CD4-positive, alpha-beta T cell treated with Interferon alpha-2 for 1 hour (primary cell): ENCODE measurements around the gene TMEM168.
A peak's percentile ranks its signal among the peaks of the same experiment; 100 is the strongest.
"Not testable (repeated sequence)": the region's sequence is repeated elsewhere in the genome, so short reads cannot be mapped to it uniquely, and the experiment has no call there.

Experiments used
- DNase-seq, 2 donors: peaks; one replicate each; pipeline ENCODE4 v3.0.0-alpha.2; 2020 to 2022

The TMEM168 gene

GRCh38 chr7:112781110-112781509 lies 9.1 kb downstream of the TMEM168 start:
- DNase-seq, result no peak

DNA sequence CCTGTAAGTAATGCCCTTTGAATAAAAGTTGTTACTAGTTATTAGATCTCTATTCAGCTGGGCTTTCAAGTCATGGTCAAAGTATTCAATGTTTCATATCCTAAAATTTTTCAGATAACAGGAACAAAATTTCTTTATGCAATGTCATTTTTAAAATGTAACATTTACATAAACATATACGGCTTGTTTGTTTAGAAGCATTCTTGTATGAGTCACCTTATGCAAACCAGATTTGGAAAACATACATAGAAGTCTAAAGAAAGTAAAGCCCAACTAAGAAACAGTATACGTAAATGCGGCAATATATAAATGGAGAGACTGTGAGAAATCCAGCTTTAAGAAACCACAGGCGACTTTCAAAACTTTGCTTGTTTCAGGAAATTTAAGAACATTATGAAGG lies 10.5 kb downstream of the TMEM168 start:
- DNase-seq, result no peak

- no peak for DNase-seq
Measured at GRCh38 chr7:112777406-112777805, 12.8 kb downstream of the TMEM168 start.

DNA sequence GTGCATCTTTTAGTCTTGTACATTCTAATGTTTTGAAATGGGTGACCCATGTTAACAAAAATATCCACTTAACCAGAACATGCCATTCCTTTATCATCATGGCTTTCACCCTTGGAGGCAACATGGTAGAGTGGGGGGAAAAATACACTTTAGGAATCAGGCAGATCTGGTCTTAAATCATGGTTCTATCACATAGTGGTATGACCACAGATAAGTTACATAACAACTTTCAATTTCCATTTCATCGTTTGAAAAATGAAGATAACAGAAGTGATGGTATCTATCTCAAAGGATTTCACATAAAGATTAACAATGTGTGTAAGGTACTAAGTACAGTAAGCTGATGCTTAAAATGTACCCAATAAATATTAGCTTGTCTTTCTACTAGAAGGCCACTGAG lies 19.0 kb downstream of the TMEM168 start:
- DNase-seq, result no peak

DNA sequence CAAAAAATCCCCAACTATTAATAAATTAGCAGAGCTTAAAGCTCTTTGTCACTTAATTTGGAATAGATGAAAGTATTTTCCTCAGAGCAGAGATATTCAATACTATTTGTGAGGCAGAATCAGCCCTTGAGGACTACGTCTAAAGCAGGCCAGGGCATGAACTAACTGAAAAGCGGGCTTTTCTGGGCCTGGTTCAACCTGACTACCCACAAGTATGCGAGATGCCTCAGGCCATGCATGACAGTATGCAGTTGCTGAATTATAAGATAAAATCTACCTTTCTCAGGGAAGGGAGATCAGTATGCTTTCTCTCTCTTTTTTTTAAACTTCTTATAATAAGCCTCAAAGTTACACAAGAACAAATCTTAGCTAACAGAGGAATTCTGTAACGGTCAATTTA lies 20.1 kb downstream of the TMEM168 start:
- no peak for DNase-seq

- DNase-seq, result peak in 1 of 2 donors; percentile 3
Measured at GRCh38 chr7:112765105-112765504, 25.1 kb downstream of the TMEM168 start.

- DNase-seq, result no peak
Measured at GRCh38 chr7:112763996-112764395, 26.2 kb downstream of the TMEM168 start.

GRCh38 chr7:112763298-112763697 lies 26.9 kb downstream of the TMEM168 start:
- DNase-seq, result no peak

DNA sequence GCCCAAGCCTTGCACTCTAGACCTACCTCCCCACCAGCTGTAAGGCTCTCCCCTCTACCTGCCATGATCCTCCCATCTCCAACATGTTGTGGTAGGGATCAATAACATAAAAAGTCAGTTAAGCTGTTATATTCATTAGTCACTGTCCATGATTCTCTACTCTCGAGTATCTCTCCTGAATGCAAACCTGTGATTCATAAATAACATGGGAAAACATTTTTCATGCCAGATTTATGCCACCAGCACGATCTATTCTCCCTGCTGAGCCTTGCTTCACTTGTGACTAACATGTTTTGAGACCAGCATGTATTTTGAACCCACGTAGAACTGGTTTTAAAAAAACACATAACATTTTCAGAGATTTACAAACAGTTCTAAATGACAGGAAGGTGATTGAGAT lies 30.3 kb downstream of the TMEM168 start:
- DNase-seq, result no peak

DNA sequence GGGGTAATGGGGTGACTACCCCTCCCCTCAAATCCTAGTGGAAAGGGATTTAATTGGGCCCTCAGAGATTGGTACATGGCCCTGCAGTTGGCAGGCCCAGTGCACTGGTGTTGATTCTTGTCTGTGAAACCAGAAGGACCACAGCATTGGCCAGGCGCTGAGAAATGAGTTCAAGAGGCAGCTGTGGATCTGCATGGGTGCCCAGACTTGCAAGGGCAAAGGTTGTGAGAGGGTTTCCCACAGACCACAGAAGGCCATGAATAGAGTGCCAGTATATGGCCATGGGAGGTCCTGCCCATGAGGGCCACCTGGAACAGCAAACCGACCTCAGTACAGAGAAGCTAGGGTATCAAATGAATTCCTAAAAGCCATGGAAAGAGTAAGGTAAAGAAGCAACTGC lies 32.9 kb downstream of the TMEM168 start:
- no peak for DNase-seq

DNA sequence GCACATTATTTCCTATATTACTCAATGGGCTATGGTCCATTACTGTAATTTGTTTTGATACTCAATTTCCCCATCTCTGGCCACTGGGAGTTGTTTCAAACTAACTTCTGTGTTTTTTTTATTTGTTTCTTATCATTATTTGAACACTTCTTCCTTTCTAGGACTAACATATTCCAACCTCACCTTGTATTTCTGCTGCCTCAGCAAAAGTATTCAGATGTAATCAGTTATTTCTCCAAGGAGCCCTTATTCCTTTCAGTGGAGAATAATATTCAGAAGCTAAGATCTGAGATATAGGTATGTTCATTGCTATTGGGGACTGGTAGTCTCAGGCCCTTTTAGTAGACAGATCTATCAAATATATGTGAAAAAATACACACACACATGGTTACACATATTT lies 36.9 kb downstream of the TMEM168 start:
- DNase-seq, result no peak

GRCh38 chr7:112752576-112752975 lies 37.6 kb downstream of the TMEM168 start:
- DNase-seq, result no peak

DNA sequence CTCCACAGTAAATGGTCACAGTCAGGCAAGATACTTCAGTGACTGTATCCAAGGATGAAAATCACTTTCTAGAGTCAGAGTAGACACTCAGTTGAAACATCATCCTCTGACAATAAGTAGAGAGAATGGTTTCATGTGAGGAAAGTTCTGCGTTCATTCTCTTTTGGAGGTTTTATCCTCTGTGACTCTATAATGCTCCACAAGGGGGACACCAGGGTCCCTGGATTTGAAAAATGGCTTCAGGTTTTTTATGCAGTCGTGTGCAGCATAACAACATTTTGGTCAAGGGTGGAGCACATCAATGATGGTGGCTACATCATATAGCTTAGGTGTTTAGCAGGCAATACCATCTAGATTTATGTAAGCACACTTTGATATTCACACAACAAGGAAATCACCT lies 40.4 kb downstream of the TMEM168 start:
- no peak for DNase-seq

- no peak for DNase-seq
Measured at GRCh38 chr7:112748381-112748780, 41.8 kb downstream of the TMEM168 start.

DNA sequence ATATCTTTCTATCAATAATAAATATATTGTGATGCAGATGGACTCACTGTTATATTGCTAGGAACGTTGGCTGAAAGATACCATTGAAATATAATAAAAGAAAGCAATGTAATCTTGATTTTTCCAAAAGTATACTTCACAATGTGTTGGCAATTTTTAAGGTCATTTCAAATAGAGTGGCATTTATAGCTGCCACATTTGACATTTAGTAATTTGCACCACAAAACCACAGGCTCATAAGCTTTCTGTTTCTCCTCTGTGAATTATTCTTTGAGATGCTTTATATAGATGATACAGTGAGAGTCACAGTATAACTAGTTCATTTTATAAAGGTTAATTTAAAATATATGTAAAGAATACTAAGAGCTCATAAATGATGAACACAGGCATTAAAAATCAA lies 44.6 kb downstream of the TMEM168 start:
- no peak for DNase-seq

- no peak for DNase-seq
Measured at GRCh38 chr7:112744818-112745217, 45.4 kb downstream of the TMEM168 start.

DNA sequence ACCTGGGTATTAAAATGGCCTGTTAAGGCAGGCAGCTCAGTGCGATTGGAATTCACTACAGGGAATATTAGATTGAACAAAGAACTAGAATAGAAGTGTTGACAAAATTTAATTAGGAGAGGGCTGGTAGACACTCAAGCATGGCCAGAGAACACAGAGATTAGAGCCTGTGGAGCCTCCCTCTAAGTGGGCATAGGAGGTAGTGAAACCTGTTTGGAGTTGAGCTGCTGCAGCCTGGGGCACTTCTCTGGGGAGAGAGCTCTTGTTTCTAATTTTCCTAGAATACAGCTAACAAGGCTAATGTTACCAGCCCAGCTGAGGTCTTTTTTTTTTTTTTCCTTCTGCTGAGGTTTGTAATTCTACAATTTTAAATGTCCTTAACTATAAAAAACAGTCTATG lies 46.4 kb downstream of the TMEM168 start:
- DNase-seq, result no peak

- DNase-seq, result no peak
Measured at GRCh38 chr7:112740667-112741066, 49.5 kb downstream of the TMEM168 start.

- DNase-seq, result no peak
Measured at GRCh38 chr7:112739436-112740180, 50.6 kb downstream of the TMEM168 start.

- no peak for DNase-seq
Measured at GRCh38 chr7:112735261-112735660, 54.9 kb downstream of the TMEM168 start.

DNA sequence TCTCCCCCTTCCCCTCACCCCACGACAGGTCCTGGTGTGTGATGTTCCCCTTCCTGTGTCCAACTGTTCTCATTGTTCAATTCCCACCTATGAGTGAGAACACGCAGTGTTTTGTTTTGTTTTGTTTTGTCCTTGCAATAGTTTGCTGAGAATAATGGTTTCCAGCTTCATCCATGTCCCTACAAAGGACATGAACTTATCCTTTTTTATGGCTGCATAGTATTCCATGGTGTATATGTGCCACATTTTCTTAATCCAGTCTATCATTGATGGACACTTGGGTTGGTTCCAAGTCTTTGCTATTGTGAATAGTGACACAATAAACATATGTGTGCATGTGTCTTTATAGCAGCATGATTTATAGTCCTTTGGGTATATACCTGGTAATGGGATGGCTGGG lies 58.9 kb downstream of the TMEM168 start:
- DNase-seq, result not testable (repeated sequence)

- DNase-seq, result no peak
Measured at GRCh38 chr7:112726076-112726475, 64.1 kb downstream of the TMEM168 start.

DNA sequence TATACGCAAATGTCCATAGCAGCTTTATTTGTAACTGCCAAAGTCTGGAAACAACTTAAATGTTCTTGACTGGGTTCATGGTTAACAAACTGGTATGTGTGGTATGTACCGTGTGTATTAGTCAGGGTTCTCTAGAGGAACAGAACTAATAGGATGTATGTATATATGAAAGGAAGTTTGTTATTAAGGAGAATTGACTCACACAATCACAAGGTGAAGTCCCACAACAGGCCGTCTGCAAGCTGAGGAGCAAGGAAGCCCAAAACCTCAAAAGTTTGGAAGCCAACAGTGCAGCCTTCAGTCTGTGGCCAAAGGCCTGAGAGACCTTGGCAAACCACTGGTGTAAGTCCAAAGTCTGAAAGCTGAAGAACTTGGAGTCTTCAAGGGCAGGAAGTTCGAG lies 66.8 kb downstream of the TMEM168 start:
- no peak for DNase-seq

GRCh38 chr7:112721366-112721765 lies 68.8 kb downstream of the TMEM168 start:
- no peak for DNase-seq

DNA sequence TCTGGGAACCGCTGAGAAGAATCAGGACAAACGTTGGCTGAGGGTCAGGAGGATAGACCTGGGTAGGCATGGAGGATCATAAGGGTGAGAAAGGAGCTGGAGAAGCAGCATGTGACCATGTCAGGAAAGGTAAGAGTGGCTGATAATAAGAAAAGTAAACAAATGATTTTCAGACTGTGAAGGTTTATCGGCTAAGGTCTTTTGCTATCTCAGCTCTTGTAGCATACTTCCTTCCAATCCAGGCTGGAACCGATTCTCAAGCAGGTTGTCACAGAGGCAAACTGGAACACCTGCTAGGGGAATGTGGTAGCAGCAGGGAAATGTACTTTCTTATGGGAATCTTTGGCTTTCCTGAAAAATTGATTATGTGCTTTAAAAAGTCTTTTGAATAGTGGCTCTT lies 74.7 kb downstream of the TMEM168 start:
- DNase-seq, result no peak
